ENCODE results near the gene IFRD1.
"Not testable (repeated sequence)": the region's sequence is repeated elsewhere in the genome, so short reads cannot be mapped to it uniquely, and the experiment has no call there.

IFRD1 gene

DNA sequence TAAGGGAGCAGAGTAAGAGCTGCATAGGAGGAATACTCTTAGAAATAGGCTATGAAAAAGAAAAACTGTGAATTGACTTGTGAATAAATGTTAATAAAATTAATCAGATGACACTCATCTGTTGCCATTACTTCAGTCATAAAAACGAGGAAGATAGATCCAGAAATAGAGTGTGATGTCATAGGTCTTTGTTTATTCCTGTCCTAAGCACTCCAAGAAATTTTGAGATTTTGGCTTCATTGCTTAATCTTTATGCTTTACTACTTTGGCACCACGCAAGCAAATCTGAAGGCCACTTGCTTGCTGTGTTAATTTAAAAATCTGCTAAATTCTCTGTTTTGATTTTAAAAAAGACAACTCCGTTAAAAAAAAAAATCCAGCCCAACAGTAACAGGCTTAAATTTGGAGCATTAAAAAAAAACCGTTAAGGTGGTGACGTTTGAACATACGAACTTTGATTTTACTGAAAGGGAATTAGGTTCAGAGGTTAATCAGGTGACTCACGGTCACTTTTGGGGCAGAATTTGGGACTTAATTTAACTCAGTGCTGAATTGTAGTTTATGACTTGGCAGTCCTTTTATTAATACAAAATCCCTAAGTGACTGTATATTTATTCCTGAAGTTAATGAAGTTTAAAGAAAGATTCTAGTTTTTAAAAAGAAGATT, 3.4 kb downstream of the IFRD1 start (continued):
- TF ChIP-seq, protein P1, sequence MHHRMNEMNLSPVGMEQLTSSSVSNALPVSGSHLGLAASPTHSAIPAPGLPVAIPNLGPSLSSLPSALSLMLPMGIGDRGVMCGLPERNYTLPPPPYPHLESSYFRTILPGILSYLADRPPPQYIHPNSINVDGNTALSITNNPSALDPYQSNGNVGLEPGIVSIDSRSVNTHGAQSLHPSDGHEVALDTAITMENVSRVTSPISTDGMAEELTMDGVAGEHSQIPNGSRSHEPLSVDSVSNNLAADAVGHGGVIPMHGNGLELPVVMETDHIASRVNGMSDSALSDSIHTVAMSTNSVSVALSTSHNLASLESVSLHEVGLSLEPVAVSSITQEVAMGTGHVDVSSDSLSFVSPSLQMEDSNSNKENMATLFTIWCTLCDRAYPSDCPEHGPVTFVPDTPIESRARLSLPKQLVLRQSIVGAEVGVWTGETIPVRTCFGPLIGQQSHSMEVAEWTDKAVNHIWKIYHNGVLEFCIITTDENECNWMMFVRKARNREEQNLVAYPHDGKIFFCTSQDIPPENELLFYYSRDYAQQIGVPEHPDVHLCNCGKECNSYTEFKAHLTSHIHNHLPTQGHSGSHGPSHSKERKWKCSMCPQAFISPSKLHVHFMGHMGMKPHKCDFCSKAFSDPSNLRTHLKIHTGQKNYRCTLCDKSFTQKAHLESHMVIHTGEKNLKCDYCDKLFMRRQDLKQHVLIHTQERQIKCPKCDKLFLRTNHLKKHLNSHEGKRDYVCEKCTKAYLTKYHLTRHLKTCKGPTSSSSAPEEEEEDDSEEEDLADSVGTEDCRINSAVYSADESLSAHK (tag by site-specific recombination; IDR thresholded peaks at IDR 0.05), result no peak
- TF ChIP-seq ZNF335 (tag by site-specific recombination; conservative IDR thresholded peaks at IDR 0.05) (peak; percentile 12; the same call in 1 of the 2 replicates), SCRT2 (tag by site-specific recombination; IDR thresholded peaks at IDR 0.05) (peak; percentile 83), SCRT1 (tag by site-specific recombination; IDR thresholded peaks at IDR 0.05; ENCODE audit: borderline replicate concordance) (0 out of 2 replicates have a peak, but pooled peaks have one; percentile 30), FEZF1 (tag by site-specific recombination; IDR thresholded peaks at IDR 0.05) (no peak; the same call in 1 of the 2 replicates), ZNF214 (tag by site-specific recombination; IDR thresholded peaks at IDR 0.05; ENCODE audit: borderline replicate concordance) (no peak), ZNF362 (tag by site-specific recombination; IDR thresholded peaks at IDR 0.05) (0 out of 2 replicates have a peak, but pooled peaks have one; percentile 16), SP3 (tag by site-specific recombination; IDR thresholded peaks at IDR 0.05) (no peak), PATZ1 (tag by site-specific recombination; IDR thresholded peaks at IDR 0.05) (no peak), ZNF660 (tag by site-specific recombination; IDR thresholded peaks at IDR 0.05) (no peak)
- TF ChIP-seq, protein P2, sequence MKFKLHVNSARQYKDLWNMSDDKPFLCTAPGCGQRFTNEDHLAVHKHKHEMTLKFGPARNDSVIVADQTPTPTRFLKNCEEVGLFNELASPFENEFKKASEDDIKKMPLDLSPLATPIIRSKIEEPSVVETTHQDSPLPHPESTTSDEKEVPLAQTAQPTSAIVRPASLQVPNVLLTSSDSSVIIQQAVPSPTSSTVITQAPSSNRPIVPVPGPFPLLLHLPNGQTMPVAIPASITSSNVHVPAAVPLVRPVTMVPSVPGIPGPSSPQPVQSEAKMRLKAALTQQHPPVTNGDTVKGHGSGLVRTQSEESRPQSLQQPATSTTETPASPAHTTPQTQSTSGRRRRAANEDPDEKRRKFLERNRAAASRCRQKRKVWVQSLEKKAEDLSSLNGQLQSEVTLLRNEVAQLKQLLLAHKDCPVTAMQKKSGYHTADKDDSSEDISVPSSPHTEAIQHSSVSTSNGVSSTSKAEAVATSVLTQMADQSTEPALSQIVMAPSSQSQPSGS (tag by site-specific recombination; IDR thresholded peaks at IDR 0.05; ENCODE audit: low read depth), result peak; percentile 84

DNA sequence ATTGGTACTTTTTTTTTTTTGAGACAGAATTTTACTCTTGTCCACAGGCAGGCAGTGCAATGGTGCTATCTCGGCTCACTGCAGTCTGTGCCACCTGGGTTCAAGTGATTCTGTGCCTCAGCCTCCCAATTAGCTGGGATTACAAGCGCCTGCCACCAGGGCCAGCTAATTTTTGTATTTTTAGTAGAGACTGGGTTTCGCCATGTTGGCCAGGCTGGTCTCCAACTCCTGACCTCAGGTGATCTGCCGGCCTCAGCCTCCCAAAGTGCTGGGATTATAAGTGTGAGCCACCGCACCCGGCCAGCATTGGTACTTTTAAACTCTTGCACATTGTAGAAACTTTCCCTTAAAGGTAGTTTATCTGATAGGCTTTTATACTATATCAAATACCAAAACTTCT, 3.9 kb downstream of the IFRD1 start:
- H3K4me3 ChIP-seq (ENCODE audit: low read depth, low read length); POLR2A ChIA-PET; H3K9me3 ChIP-seq (ENCODE audit: control insufficient read depth, insufficient read depth, low read depth, low read length); H3K27ac ChIP-seq (ENCODE audit: extremely low read depth, low read depth, low read length); CTCF ChIA-PET: not testable (repeated sequence)
- Histone ChIP-seq H3K36me3 (ENCODE audit: control insufficient read depth in 2 of 2, insufficient read depth in 1 of 2, low read length in 2 of 2) (peaks cover 35 to 37% of the 10 kb centered on the region in 2 experiments), H3K4me1 (ENCODE audit: control insufficient read depth, insufficient read depth, low read length) (peaks cover 10% of the 10 kb centered on the region; the same call in 1 of the 2 replicates)

DNA sequence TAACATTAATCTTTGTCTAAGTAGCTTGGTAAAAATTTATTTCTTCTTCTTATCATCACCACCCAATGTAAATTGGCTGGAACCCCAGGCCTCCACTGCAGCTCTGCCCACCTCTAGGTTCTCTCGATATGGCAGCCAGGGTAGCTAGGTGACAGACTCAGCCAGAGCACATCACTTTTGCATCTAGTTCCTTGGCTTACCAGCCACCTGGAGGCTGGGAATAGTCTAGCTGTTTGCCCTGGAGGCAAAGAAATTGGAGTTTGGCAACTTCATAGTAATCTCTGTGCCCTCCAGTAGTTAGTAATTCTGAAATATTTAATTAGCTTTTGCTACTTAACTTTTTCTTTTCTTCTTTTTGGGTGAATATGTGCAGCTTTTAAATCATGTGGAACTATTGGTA, 9.4 kb downstream of the IFRD1 start:
- ChIA-PET POLR2A (interaction anchor here (3.9 kb wide), 1 partner anchor 9 kb away, joined by 35 read pairs; the partner anchor contains the start of gene IFRD1), CTCF (interaction anchor here (0.6 to 1.2 kb wide), 2 partner anchors 33 to 605 kb away, joined by 3 to 4 read pairs; no protein-coding TSS in a partner anchor)
- Histone ChIP-seq H3K4me3 (ENCODE audit: low read depth, low read length) (no peak overlapping the region), H3K36me3 (ENCODE audit: control insufficient read depth in 2 of 2, insufficient read depth in 1 of 2, low read length in 2 of 2) (peaks cover 60 to 84% of the 10 kb centered on the region in 2 experiments), H3K4me1 (ENCODE audit: control insufficient read depth, insufficient read depth, low read length) (no peaks in the 10 kb centered on the region), H3K27ac (ENCODE audit: extremely low read depth, low read depth, low read length) (no peak overlapping the region), H3K9me3 (ENCODE audit: control insufficient read depth, insufficient read depth, low read depth, low read length) (no peaks in the 10 kb centered on the region)
- TF ChIP-seq, protein P3, sequence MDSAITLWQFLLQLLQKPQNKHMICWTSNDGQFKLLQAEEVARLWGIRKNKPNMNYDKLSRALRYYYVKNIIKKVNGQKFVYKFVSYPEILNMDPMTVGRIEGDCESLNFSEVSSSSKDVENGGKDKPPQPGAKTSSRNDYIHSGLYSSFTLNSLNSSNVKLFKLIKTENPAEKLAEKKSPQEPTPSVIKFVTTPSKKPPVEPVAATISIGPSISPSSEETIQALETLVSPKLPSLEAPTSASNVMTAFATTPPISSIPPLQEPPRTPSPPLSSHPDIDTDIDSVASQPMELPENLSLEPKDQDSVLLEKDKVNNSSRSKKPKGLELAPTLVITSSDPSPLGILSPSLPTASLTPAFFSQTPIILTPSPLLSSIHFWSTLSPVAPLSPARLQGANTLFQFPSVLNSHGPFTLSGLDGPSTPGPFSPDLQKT (IDR thresholded peaks at IDR 0.05; ENCODE audit: borderline replicate concordance, low read depth, low read length), result no peak
- TF ChIP-seq ZNF280C (tag by site-specific recombination; IDR thresholded peaks at IDR 0.05) (no peak), ZNF433 (tag by site-specific recombination; IDR thresholded peaks at IDR 0.05; ENCODE audit: low read depth) (no peak), ZNF558 (tag by site-specific recombination; IDR thresholded peaks at IDR 0.05) (no peak)

All from HEK293 (cell line).